Activated CD8-positive, alpha-beta T cell treated with anti-CD3 and anti-CD28 coated beads for 36 hours (primary cell): ENCODE data around the gene SAMD15. TPM values are rescaled to one million over a fixed set of nuclear protein-coding genes. Genes with fewer than 3 reads are reported as not detected.
A peak's percentile ranks its signal among the peaks of the same experiment; 100 is the strongest.
"Not testable (repeated sequence)": the region's sequence is repeated elsewhere in the genome, so short reads cannot be mapped to it uniquely, and the experiment has no call there.

Experiments
- ATAC-seq: fragments of 200-7000 bp; cut with Tn5 transposase; one replicate; pipeline ENCODE4 v1.10.0; 2021; ENCODE audit warnings: mild to moderate bottlenecking, moderate library complexity
- CTCF ChIA-PET: fragments of 350-600 bp; sonication (Branson Sonifier 250); formaldehyde crosslinking; loops from one replicate; lab custom pipeline; 2021; ENCODE audit warnings: antibody characterized with exemption; lab: Charles Lee
- POLR2A ChIA-PET: fragments of 350-600 bp; sonication (Branson Sonifier 250); formaldehyde crosslinking; loops from one replicate; lab custom pipeline; 2021; ENCODE audit warnings: antibody characterized with exemption; lab: Charles Lee
- DNase-seq: peaks from one replicate; pipeline ENCODE4 v3.0.0-alpha.2; 2020
- H3K27ac Mint-ChIP-seq: one replicate; pipeline ENCODE4 v1.8.0; 2021; ENCODE audit warnings: mild to moderate bottlenecking, mixed read lengths
- H3K27me3 Mint-ChIP-seq: one replicate; pipeline ENCODE4 v1.8.0; 2021; ENCODE audit warnings: mixed read lengths
- H3K36me3 Mint-ChIP-seq: one replicate; pipeline ENCODE4 v1.8.0; 2021; ENCODE audit warnings: low read depth, mixed read lengths
- H3K4me1 Mint-ChIP-seq: one replicate; pipeline ENCODE4 v1.8.0; 2021; ENCODE audit warnings: low read depth, mixed read lengths
- H3K4me3 Mint-ChIP-seq: one replicate; pipeline ENCODE4 v1.8.0; 2021; ENCODE audit warnings: mild to moderate bottlenecking, moderate library complexity, mixed read lengths
- H3K9me3 Mint-ChIP-seq: one replicate; pipeline ENCODE4 v1.8.0; 2021; ENCODE audit warnings: mixed read lengths
- intact Hi-C: fragments of 100-400 bp; cut with micrococcal nuclease; formaldehyde crosslinking; loops from one replicate; pipeline ENCODE4 v1.10.0; 2022
- total RNA-seq, 2 experiments: library from RNA; stranded (reverse); gene quantifications; one replicate each; pipeline ENCODE4 v1.2.3, GENCODE V29; 2021
- TF ChIP-seq, protein P1 (sequence below): fragments of 200-600 bp; IDR thresholded peaks from one replicate; pipeline ENCODE4 v1.8.0; 2022; ENCODE audit warnings: antibody characterized with exemption, mild to moderate bottlenecking

The SAMD15 gene
- total RNA-seq, 2 experiments from 2014 or later = 0.11 to 0.56 TPM

DNA sequence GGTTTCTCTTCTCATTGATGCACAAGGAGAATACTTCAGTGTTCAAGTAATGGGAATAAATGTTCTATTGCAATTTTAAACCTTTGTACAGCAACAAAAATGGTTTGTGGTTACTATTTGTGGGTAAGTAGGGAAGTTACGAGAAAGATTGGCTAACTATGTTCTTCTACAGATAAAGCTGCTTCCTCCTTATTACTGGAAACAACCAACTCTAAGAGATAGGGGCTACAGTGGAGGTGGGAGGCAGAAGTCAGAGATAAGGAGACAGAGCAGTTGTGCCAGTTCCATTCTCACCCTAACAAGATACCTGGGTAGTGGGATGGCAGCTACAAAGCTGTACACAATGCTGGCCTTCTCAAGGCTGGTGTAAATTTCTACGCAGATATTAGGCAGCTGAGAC lies 30.0 kb downstream of the SAMD15 start:
- H3K27ac Mint-ChIP-seq = no peak overlapping the region
- H3K27me3 Mint-ChIP-seq = no peaks in the 10 kb centered on the region
- CTCF ChIA-PET = interaction anchor here (1.0 to 1.3 kb wide), 2 partner anchors 24 to 52 kb away, joined by 3 to 4 read pairs; no protein-coding TSS in a partner anchor
- no peak for ATAC-seq
- POLR2A ChIA-PET = no interaction called here
- no peaks in the 10 kb centered on the region for H3K9me3 Mint-ChIP-seq
- no peak for DNase-seq
- no peaks in the 10 kb centered on the region for H3K36me3 Mint-ChIP-seq
- TF ChIP-seq, protein P1, sequence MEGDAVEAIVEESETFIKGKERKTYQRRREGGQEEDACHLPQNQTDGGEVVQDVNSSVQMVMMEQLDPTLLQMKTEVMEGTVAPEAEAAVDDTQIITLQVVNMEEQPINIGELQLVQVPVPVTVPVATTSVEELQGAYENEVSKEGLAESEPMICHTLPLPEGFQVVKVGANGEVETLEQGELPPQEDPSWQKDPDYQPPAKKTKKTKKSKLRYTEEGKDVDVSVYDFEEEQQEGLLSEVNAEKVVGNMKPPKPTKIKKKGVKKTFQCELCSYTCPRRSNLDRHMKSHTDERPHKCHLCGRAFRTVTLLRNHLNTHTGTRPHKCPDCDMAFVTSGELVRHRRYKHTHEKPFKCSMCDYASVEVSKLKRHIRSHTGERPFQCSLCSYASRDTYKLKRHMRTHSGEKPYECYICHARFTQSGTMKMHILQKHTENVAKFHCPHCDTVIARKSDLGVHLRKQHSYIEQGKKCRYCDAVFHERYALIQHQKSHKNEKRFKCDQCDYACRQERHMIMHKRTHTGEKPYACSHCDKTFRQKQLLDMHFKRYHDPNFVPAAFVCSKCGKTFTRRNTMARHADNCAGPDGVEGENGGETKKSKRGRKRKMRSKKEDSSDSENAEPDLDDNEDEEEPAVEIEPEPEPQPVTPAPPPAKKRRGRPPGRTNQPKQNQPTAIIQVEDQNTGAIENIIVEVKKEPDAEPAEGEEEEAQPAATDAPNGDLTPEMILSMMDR = no peak
- H3K4me3 Mint-ChIP-seq = no peak overlapping the region
- intact Hi-C loops = no loop called here
- H3K4me1 Mint-ChIP-seq = peaks cover 13% of the 10 kb centered on the region

DNA sequence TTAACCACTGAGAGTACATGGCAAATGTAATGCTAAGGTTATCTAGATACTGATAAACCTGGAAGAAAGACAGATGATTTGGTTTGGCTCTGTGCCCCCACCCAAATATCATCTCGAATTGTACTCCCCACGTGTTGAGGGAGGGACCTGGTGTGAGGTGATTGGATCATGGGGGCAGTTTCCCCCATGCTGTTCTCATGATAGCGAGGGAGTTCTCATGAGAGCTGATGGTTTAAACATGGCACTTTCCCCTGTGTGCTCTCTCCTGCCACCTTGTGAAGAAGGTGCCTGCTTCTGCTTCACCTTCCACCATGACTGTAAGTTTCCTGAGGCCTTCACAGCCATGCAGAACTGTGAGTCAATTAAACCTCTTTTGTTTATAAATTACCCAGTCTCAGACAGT lies 32.0 kb downstream of the SAMD15 start:
- no peak overlapping the region for H3K27ac Mint-ChIP-seq
- ATAC-seq = peak; percentile 60
- no peaks in the 10 kb centered on the region for H3K36me3 Mint-ChIP-seq
- intact Hi-C loops = no loop called here
- H3K4me3 Mint-ChIP-seq = no peak overlapping the region
- peak; percentile 15 for DNase-seq
- no peaks in the 10 kb centered on the region for H3K27me3 Mint-ChIP-seq
- H3K9me3 Mint-ChIP-seq = no peaks in the 10 kb centered on the region
- CTCF ChIA-PET = interaction anchor here (1.3 kb wide), 1 partner anchor 85 kb away, joined by 3 read pairs; no protein-coding TSS in a partner anchor
- POLR2A ChIA-PET = no interaction called here
- peaks cover 13% of the 10 kb centered on the region for H3K4me1 Mint-ChIP-seq
- TF ChIP-seq, protein P1 = no peak

DNA sequence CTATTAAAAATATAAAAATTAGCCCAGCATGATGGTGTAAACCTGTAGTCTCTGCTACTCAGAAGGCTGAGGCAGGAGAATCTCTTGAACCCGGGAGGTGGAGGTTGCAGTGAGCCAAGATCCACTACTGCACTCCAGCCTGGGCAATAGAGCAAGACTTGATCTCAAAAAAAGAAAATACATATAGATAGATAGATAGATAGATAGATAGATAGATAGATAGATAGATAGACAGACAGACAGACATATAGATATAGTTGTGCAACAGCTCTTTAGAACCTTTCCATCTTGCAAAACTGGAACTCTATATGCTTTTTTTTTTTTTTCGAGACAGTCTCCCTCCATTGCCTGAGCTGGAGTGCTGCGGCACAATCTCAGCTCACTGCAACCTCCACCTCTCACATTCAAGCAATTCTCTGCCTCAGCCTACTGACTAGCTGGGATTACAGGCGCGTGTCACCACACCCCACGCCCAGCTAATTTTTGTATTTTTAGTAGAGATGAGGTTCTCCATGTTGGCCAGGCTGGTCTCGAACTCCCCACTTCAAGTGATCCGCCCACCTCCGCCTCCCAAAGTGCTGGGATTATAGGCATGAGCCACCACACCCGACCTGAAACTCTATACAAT lies 38.3 kb downstream of the SAMD15 start:
- DNase-seq, ATAC-seq, intact Hi-C loops, H3K4me3 Mint-ChIP-seq, POLR2A ChIA-PET, H3K27me3 Mint-ChIP-seq, H3K36me3 Mint-ChIP-seq, H3K4me1 Mint-ChIP-seq, CTCF ChIA-PET, H3K27ac Mint-ChIP-seq: not testable (repeated sequence)
- peaks cover 13% of the 10 kb centered on the region for H3K9me3 Mint-ChIP-seq

DNA sequence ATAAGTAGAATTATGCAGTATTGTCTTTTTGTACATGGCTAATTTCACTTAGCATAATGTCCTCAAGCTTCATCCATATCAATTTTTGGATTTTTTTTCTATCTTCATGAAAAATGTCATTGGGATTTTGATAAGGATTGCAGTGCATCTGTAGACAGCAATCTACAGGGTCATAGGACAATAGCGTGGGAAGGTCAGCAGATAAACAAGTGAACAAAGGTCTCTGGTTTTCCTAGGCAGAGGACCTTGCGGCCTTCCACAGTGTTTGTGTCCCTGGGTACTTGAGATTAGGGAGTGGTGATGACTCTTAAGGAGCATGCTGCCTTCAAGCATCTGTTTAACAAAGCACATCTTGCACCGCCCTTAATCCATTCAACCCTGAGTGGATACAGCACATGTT lies 38.9 kb downstream of the SAMD15 start:
- H3K9me3 Mint-ChIP-seq = peaks cover 13% of the 10 kb centered on the region
- intact Hi-C loops, DNase-seq, H3K36me3 Mint-ChIP-seq, POLR2A ChIA-PET, ATAC-seq, H3K27ac Mint-ChIP-seq, H3K27me3 Mint-ChIP-seq, CTCF ChIA-PET, H3K4me1 Mint-ChIP-seq, H3K4me3 Mint-ChIP-seq: not testable (repeated sequence)

DNA sequence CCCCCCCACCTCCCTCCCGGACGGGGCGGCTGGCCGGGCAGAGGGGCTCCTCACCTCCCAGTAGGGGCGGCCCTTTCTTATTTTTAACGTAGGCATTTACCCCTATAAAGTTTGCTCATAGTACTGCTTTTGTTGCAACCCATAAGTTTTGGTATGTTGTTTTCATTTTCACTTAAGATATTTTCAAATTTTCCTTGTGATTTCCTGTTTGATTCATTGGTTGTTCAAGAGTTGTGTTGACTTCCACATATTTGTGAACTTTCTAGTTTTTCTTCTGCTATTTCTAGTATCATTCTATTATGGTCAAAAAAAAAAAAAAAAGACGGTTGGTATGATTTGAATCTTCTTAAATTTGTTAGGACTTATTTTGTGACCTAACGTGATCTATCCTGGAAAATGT lies 39.7 kb downstream of the SAMD15 start:
- H3K36me3 Mint-ChIP-seq = peaks cover 13% of the 10 kb centered on the region
- no peak for DNase-seq
- no peak for ATAC-seq
- intact Hi-C loops = no loop called here
- no peak overlapping the region for H3K27ac Mint-ChIP-seq
- no peaks in the 10 kb centered on the region for H3K4me1 Mint-ChIP-seq
- no peak overlapping the region for H3K4me3 Mint-ChIP-seq
- H3K27me3 Mint-ChIP-seq = no peaks in the 10 kb centered on the region
- H3K9me3 Mint-ChIP-seq = peaks cover 13% of the 10 kb centered on the region
- CTCF ChIA-PET = no interaction called here
- POLR2A ChIA-PET = no interaction called here
- TF ChIP-seq, protein P1 = no peak

DNA sequence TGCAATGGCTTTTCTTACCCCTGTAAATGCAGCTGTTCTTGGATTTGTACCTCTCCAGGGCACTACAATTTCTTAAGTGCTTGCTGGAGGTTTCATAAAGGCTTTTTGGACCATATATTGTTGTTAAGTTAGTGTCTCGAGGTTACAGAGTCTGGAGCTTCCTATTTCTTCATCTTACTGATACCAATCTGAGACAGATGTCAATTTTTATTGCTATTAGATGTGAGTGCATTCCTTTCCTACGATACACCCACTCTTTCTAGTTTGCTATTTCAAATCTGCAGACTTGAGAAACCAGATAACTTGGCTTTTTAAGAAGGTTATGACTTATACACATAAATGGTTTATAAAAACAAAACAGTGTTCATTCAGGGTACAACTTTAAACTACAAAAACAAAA lies 44.0 kb downstream of the SAMD15 start:
- Mint-ChIP-seq H3K36me3 (peaks cover 38% of the 10 kb centered on the region), H3K27ac (no peak overlapping the region), H3K9me3 (peaks cover 13% of the 10 kb centered on the region), H3K4me3 (no peak overlapping the region), H3K4me1 (no peaks in the 10 kb centered on the region), H3K27me3 (no peaks in the 10 kb centered on the region)
- TF ChIP-seq, protein P1 = no peak
- intact Hi-C loops = no loop called here
- ATAC-seq (no peak), DNase-seq (no peak)
- ChIA-PET POLR2A (interaction anchor here (0.6 kb wide), 1 partner anchor 63 kb away, joined by 3 read pairs; no protein-coding TSS in a partner anchor), CTCF (no interaction called here)
